NCI-H2227 (cell line): ENCODE data around the gene CAMTA1.
A peak's percentile ranks its signal among the peaks of the same experiment; 100 is the strongest.

ENCODE experiments used
- DNase-seq: peaks from one replicate; lab custom pipeline; 2025; ENCODE audit not compliant: unreplicated experiment; lab: John Stamatoyannopoulos, UW

The CAMTA1 gene

DNA sequence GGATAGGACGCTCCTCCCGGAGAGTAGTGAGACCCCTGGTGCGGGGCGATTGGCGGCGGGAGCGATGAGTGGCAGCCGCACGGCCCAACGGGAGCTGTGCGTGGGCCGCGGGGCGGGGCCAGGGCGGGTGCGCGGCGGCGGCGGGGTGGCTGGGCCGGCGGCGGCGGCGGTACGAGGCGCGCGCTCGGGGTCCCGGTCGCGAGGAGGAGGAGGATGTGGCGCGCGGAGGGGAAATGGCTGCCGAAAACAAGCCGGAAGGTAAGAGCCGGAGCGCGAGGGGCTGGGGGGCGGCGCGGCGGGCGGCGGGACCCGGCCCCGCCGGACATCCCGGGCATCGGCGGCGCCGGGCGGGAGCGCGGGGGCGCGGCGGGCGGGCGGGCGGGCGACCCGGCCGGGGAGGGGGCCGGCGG is at the start of gene CAMTA1:
TSS of gene CAMTA1 (plus strand) at position 137 of the 410 bp plus-strand sequence. CDS start at position 214, 77 bp downstream.
- no peak for DNase-seq

DNA sequence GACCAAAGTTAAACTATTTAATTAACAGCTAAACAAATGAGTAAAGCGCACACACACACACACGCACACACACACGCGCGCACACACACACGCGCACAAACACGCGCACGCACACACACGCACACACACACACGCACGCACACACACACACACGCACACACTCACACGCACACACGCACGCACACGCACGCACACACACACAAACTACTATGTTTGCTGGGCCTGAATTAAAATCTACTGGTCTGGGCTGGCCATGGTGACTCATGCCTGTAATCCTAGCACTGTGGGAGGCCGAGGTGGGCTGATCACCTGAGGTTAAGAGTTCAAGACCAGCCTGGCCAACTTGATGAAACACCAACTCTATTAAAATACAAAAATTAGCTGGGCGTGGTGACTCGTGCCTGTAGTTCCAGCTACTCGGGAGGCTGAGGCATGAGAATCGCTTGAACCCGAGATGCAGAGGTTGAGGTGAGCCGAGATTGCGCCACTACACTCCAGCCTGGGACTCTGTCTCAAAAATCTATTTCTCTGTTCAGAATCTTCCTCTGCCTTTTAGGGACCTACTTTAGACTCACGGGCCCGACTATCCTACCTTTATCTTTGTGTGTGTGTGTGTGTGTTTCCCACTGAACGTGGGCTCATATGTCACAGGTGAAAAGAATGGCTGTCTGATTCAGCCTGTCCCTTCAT is 46.1 kb upstream of the CAMTA1 start:
- DNase-seq: no peak

- peak; percentile 21 for DNase-seq
Measured at GRCh38 chr1:6742676-6743188, 42.5 kb upstream of the CAMTA1 start.

DNA sequence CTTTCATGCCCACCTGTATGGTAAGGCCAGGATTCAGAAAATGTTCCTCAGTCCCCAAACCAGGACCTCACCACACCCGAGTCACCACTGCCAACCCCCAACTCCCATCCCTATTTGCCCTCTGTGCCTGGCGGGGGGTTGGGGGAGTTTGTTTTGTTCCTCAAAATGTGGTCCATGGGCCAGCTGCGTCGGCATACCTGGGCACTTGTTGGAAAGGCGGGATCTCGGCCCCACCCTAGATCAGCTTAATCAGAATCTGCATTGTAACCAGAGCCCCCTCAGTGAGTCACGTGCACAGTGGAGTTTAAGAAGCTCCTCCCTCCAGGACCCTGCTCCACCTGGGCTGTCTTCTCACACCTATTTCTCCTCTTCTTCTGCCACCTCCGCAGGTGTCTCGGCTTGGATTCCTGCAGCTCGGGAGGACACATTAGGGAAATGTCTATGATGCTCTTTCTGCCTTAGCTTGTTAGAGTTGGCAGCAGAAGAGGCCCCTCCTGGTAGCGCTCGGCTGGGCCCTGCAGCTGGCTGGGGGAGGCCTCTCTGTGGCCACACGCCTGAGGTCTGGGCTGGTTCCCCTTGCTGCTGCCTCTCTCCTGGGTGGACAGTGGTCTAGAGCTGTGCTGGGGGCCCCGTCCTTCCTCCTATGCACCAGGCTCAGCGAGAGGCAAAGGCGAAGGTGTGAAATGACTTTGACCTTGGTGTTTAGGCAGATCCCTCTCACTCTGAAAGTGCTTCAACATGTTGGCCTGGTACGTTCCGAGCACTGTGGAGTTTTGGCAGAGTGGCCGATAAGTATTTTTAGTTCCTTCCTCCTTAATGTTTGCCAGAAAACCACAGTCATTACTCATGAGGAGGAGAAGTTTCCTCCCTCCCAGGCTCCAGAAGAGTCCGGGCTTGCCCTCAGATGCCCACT is 41.8 kb upstream of the CAMTA1 start:
- no peak for DNase-seq

GRCh38 chr1:6745073-6745472 is 40.2 kb upstream of the CAMTA1 start:
- no peak for DNase-seq

DNA sequence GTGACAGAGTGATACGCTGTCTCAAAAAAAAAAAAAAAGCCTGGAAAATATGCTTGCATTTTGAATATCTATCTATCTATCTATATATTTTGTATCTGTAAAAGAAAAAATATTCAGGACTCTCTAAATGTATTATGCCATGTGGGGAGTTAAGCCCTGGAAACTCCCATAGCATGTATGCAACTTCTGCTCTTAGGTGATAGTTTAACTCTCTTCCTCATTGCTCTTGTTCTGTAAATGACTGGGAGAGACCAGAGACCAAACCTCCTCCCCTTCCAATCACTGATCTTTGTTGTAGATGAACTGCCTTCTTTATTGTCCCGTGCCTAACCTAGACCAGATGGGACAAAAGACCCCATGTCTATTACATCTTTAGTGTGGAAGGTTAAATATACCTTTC is 37.6 kb upstream of the CAMTA1 start:
- no peak for DNase-seq

DNA sequence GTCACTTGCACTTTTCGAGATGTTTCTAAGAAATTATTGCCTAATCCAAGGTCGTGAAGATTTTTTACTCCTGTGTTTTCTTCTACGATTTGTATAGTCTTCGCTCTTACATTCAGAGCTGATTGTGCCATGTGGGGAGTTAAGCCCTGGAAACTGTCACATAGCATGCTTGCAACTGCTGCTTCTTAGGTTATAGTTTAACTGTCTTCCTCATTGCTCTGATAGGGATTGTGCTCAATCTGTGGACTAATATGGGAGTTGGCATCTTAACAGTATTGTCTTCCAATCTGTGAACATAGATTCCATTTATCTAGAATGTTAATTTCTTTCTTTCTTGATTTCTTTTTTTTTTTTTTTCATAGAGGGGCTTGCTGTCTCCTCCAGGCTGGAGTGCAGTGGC is 34.8 kb upstream of the CAMTA1 start:
- DNase-seq: no peak

- no peak for DNase-seq
Measured at GRCh38 chr1:6753320-6754140, 31.7 kb upstream of the CAMTA1 start.

GRCh38 chr1:6756457-6756856 is 28.8 kb upstream of the CAMTA1 start:
- DNase-seq: no peak

- no peak for DNase-seq
Measured at GRCh38 chr1:6757719-6758435, 27.4 kb upstream of the CAMTA1 start.

GRCh38 chr1:6761196-6761737 is 24.0 kb upstream of the CAMTA1 start:
- DNase-seq: no peak

DNA sequence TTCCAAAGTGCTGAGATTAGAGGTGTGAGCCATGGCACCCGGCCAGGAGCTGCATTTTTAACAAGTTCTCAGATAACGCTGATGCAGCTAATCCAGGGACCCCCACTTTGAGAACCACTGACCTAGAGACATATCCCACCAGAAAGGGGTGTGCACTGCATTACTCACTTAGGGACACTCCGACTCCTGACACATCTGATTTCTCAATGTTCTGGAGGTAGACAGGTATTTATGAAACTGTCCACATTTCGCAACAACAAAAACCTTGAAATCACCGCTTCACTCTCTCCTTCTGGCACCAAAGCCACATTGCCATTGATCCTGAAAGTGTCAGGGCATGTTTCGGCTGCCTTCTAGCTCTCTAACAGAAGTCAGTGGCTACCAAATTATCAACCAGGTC is 23.2 kb upstream of the CAMTA1 start:
- no peak for DNase-seq

DNA sequence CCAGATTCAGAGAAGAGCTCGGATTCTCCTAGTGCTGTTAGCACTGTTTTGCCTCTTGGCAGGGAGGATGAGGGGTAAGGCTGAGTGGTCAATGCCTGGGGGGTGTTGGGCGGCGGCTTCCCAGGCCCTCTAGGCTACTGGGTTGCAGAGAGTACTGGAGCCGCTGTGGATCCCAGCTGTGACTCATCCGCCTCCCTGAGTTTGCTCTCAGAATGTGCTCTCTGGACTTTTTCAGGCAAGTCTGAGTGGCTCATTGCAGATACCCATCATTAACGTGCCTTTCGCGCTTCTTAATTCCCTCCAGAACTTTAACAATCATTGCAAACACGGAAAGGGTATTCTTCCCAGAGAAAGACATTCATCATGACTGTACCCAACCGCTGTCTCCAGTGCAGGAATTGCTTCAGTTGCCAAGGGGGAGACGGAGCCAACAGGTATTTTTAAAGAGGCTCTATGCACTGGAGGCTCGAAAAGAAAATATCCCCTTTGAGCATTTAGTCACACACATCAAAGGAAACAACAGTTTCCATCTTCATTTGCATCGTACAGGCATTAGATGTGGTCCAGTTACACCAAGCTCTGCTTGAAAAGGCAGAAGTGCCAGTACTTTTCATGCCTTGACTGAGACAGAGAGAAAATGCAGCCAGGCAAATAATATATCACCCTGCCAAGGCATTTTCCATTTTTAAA is 14.4 kb upstream of the CAMTA1 start:
- peak; percentile 13 for DNase-seq

DNA sequence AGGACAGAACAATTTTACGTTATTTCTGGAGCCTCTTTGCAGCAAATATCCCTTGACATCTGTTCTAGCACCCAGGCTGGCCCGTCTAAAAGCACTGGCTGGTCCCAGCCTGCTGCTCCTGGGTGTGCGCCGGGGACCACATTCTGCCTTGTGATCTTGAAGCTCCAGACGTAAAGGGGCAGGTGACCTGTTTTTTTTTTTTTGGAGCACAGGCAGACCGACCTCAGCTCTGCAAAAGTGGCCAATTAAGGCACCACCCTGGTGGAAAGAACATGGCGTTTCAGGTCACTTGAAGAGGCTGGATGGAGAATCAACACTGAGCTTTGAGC is 13.8 kb upstream of the CAMTA1 start:
- DNase-seq: no peak

- no peak for DNase-seq
Measured at GRCh38 chr1:6774381-6774780, 10.9 kb upstream of the CAMTA1 start.

GRCh38 chr1:6775261-6776043 is 9.8 kb upstream of the CAMTA1 start:
- DNase-seq: no peak

GRCh38 chr1:6776389-6776788 is 8.9 kb upstream of the CAMTA1 start:
- DNase-seq: no peak

DNA sequence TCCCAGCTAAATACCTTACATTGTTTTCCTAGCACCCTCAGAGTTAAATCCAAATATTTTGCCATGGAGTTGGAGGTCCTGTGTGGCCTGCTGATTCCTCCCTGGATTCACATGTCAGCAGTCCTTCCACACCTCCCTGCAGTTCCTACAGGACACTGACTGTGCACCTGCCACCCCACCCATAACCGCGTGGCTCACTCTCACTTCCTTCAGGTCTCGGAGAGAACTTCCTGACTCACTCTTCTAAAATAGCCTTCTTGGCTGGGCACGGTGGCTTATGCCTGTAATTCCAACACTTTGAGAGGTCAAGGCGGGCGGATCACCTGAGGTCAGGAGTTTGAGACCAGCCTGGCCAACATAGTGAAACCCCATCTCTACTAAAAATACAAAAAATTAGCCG is 8.4 kb upstream of the CAMTA1 start:
- no peak for DNase-seq

DNA sequence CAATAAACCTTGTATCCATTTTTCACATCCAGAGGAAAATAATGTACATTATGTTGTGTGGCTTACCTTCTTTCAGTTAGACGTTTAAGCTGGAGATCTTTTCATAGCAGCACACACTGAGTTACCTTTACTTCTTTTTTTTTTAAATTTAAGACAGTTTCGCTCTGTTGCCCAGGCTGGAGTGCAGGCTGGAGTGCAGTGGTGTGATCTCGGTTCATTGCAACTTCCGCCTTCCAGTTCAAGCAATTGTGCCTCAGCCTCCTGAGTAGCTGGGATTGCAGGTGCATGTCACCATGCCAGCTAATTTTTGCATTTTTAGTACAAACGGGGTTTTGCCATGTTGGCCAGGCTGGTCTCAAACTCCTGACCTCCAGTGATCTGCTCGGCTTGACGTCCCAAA is 7.4 kb upstream of the CAMTA1 start:
- DNase-seq: no peak
